ENCODE measurements around the gene PAX3. TPM values are rescaled to one million over a fixed set of nuclear protein-coding genes. Genes with fewer than 3 reads are reported as not detected.
A peak's percentile ranks its signal among the peaks of the same experiment; 100 is the strongest.

PAX3 gene
- total RNA-seq, 1 experiment from 2014 or later = not detected

DNA sequence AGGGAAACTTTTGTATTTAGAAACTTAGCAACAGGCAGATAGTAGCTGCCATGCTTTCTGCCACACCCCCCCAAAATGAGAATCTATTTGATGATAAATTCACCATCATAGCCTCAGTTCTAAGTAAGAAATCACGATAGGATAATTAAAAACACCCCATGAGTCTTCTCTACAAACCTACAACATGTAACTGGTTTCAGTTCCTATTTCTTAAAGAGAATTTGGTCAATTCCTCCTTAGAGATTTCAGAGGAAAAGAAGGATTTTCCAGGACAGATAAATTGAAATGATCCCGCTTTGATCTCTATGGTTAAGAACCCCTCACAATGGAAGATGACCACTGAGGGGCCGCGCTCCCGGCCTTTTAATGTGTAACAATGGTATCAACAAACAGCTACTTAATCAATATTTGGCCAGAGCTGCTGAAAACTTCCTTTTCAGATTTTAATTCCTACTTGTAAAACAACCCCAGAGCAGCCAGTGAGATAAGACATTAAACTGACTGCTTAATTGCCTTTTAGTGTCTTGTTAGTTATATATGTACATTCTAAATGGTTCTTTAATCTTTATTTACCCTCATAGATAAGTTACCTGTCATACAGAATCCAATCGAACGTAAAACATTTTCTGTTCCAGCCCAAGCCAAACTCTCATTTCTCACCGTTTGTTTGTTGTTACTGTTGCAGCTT, 10.1 kb downstream of the PAX3 start:
- ATAC-seq = no peak
- Mint-ChIP-seq H3K4me3 (0 out of 2 replicates have a peak overlapping the region, but pooled peaks have one; percentile 64), H3K9me3 (no peaks in the 10 kb centered on the region), H3K27me3 (ENCODE audit: low read depth) (peaks cover 99% of the 10 kb centered on the region), H3K27ac (no peak overlapping the region), H3K36me3 (0 out of 2 replicates have a peak, but pooled peaks cover 5% of the 10 kb centered on the region), H3K4me1 (peaks cover 47% of the 10 kb centered on the region)
- CTCF ChIA-PET = interaction anchor here (0.9 to 1.5 kb wide), 2 partner anchors 29 to 250 kb away, joined by 3 read pairs; no protein-coding TSS in a partner anchor
- TF ChIP-seq OVOL2 (CRISPR knock-in tag; IDR thresholded peaks at IDR 0.05; ENCODE audit: borderline replicate concordance) (no peak), SMAD3 (CRISPR knock-in tag; IDR thresholded peaks at IDR 0.05; ENCODE audit: borderline replicate concordance) (no peak)
- POLR2A ChIA-PET = no interaction called here
- no peak for DNase-seq (ENCODE audit: low spot score)

DNA sequence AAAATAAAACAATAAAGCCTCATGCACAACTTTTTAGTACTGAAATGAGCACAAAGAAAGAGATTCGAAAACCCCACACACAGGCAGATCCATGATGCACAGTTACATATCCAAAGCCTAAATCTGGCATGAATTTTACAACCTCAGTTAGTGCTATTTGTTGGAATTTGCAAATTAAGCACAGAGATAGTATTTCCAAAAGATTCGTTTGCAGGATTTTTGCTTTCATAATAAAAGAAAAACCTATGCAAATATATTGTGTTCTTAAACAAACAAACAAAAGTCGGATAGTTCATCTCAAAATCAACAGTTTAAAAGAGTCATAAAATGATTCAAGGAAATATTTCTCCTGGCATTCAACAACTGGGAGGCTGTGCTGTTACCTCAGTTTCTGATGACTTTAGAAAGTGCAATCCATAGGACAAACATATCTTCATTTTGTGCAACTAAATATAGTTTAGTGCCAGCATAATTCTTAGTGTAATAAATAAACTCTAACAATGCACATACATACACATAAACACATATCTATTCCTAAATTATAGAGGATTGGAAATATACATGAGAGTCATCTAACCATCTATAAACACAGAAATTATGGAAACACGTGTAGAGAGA, 10.8 kb downstream of the PAX3 start:
- ATAC-seq (no peak), DNase-seq (ENCODE audit: low spot score) (no peak)
- Mint-ChIP-seq H3K4me1 (peaks cover 42% of the 10 kb centered on the region), H3K4me3 (no peak overlapping the region), H3K27ac (no peak overlapping the region), H3K27me3 (ENCODE audit: low read depth) (peaks cover 99% of the 10 kb centered on the region), H3K36me3 (0 out of 2 replicates have a peak, but pooled peaks cover under 1% of the 10 kb centered on the region), H3K9me3 (no peaks in the 10 kb centered on the region)
- ChIA-PET CTCF (interaction anchor here (1.3 kb wide), 1 partner anchor 249 kb away, joined by 4 read pairs; no protein-coding TSS in a partner anchor), POLR2A (no interaction called here)
- TF ChIP-seq GRHL2 (CRISPR knock-in tag; IDR thresholded peaks at IDR 0.05; ENCODE audit: insufficient replicate concordance, severe bottlenecking) (no peak), CREM (CRISPR knock-in tag; IDR thresholded peaks at IDR 0.05) (no peak)
- TF ChIP-seq, protein P1, sequence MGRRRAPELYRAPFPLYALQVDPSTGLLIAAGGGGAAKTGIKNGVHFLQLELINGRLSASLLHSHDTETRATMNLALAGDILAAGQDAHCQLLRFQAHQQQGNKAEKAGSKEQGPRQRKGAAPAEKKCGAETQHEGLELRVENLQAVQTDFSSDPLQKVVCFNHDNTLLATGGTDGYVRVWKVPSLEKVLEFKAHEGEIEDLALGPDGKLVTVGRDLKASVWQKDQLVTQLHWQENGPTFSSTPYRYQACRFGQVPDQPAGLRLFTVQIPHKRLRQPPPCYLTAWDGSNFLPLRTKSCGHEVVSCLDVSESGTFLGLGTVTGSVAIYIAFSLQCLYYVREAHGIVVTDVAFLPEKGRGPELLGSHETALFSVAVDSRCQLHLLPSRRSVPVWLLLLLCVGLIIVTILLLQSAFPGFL (CRISPR knock-in tag; IDR thresholded peaks at IDR 0.05; ENCODE audit: borderline replicate concordance) = no peak

DNA sequence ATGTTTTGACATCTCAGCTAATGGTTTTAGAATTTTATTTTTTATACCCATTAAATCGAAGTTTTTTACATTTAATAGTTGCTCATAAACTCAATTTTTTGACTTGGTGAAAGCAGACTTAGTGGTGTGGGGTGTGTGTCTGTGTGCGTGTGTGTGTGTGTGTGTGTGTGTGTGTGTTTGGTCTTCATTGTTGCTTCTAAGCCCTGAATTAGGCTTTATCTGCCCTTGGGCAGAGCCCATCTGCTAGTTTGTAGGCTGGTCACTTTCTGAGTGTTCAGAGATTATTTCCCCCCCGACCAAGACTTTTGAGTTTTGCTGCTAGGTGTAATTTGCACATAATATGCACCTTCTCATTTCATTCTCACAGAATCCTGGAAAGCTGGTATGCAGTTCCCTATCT, 14.3 kb downstream of the PAX3 start:
- Mint-ChIP-seq H3K4me1 (peaks cover 18% of the 10 kb centered on the region), H3K27ac (no peak overlapping the region), H3K9me3 (no peaks in the 10 kb centered on the region), H3K36me3 (no peaks in the 10 kb centered on the region), H3K27me3 (ENCODE audit: low read depth) (peaks cover 85% of the 10 kb centered on the region), H3K4me3 (no peak overlapping the region)
- no peak for DNase-seq (ENCODE audit: low spot score)
- ChIA-PET POLR2A (interaction anchor here (0.6 kb wide), 1 partner anchor 1235 kb away, joined by 3 read pairs; no protein-coding TSS in a partner anchor), CTCF (interaction anchor here (1.7 to 2.9 kb wide), 2 partner anchors 23 to 232 kb away, joined by 5 to 15 read pairs; no protein-coding TSS in a partner anchor)
- ATAC-seq = no peak
- TF ChIP-seq NFYB (CRISPR knock-in tag; conservative IDR thresholded peaks at IDR 0.05; ENCODE audit: low read depth) (no peak), ZNF263 (CRISPR knock-in tag; IDR thresholded peaks at IDR 0.05; ENCODE audit: low read depth) (no peak), AFF4 (CRISPR knock-in tag; IDR thresholded peaks at IDR 0.05; ENCODE audit: borderline replicate concordance) (no peak), OVOL2 (CRISPR knock-in tag; IDR thresholded peaks at IDR 0.05; ENCODE audit: borderline replicate concordance) (no peak), SOX15 (CRISPR knock-in tag; IDR thresholded peaks at IDR 0.05) (no peak), ETV6 (CRISPR knock-in tag; IDR thresholded peaks at IDR 0.05) (no peak), ZNF416 (CRISPR knock-in tag; IDR thresholded peaks at IDR 0.05) (no peak)
- TF ChIP-seq, protein P2, sequence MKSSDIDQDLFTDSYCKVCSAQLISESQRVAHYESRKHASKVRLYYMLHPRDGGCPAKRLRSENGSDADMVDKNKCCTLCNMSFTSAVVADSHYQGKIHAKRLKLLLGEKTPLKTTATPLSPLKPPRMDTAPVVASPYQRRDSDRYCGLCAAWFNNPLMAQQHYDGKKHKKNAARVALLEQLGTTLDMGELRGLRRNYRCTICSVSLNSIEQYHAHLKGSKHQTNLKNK (CRISPR knock-in tag; IDR thresholded peaks at IDR 0.05) = no peak
- TF ChIP-seq, protein P3, sequence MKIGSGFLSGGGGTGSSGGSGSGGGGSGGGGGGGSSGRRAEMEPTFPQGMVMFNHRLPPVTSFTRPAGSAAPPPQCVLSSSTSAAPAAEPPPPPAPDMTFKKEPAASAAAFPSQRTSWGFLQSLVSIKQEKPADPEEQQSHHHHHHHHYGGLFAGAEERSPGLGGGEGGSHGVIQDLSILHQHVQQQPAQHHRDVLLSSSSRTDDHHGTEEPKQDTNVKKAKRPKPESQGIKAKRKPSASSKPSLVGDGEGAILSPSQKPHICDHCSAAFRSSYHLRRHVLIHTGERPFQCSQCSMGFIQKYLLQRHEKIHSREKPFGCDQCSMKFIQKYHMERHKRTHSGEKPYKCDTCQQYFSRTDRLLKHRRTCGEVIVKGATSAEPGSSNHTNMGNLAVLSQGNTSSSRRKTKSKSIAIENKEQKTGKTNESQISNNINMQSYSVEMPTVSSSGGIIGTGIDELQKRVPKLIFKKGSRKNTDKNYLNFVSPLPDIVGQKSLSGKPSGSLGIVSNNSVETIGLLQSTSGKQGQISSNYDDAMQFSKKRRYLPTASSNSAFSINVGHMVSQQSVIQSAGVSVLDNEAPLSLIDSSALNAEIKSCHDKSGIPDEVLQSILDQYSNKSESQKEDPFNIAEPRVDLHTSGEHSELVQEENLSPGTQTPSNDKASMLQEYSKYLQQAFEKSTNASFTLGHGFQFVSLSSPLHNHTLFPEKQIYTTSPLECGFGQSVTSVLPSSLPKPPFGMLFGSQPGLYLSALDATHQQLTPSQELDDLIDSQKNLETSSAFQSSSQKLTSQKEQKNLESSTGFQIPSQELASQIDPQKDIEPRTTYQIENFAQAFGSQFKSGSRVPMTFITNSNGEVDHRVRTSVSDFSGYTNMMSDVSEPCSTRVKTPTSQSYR (CRISPR knock-in tag; IDR thresholded peaks at IDR 0.05) = no peak
- TF ChIP-seq, protein P4, sequence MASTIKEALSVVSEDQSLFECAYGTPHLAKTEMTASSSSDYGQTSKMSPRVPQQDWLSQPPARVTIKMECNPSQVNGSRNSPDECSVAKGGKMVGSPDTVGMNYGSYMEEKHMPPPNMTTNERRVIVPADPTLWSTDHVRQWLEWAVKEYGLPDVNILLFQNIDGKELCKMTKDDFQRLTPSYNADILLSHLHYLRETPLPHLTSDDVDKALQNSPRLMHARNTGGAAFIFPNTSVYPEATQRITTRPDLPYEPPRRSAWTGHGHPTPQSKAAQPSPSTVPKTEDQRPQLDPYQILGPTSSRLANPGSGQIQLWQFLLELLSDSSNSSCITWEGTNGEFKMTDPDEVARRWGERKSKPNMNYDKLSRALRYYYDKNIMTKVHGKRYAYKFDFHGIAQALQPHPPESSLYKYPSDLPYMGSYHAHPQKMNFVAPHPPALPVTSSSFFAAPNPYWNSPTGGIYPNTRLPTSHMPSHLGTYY (CRISPR knock-in tag; IDR thresholded peaks at IDR 0.05) = no peak
- TF ChIP-seq, protein P5, sequence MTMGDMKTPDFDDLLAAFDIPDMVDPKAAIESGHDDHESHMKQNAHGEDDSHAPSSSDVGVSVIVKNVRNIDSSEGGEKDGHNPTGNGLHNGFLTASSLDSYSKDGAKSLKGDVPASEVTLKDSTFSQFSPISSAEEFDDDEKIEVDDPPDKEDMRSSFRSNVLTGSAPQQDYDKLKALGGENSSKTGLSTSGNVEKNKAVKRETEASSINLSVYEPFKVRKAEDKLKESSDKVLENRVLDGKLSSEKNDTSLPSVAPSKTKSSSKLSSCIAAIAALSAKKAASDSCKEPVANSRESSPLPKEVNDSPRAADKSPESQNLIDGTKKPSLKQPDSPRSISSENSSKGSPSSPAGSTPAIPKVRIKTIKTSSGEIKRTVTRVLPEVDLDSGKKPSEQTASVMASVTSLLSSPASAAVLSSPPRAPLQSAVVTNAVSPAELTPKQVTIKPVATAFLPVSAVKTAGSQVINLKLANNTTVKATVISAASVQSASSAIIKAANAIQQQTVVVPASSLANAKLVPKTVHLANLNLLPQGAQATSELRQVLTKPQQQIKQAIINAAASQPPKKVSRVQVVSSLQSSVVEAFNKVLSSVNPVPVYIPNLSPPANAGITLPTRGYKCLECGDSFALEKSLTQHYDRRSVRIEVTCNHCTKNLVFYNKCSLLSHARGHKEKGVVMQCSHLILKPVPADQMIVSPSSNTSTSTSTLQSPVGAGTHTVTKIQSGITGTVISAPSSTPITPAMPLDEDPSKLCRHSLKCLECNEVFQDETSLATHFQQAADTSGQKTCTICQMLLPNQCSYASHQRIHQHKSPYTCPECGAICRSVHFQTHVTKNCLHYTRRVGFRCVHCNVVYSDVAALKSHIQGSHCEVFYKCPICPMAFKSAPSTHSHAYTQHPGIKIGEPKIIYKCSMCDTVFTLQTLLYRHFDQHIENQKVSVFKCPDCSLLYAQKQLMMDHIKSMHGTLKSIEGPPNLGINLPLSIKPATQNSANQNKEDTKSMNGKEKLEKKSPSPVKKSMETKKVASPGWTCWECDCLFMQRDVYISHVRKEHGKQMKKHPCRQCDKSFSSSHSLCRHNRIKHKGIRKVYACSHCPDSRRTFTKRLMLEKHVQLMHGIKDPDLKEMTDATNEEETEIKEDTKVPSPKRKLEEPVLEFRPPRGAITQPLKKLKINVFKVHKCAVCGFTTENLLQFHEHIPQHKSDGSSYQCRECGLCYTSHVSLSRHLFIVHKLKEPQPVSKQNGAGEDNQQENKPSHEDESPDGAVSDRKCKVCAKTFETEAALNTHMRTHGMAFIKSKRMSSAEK (CRISPR knock-in tag; IDR thresholded peaks at IDR 0.05; ENCODE audit: borderline replicate concordance) = no peak

All from WTC11 (cell line).